ENCODE results near the gene POLR2A. TPM values are rescaled to one million over a fixed set of nuclear protein-coding genes. Genes with fewer than 3 reads are reported as not detected.

Gene POLR2A
- total and polyA plus RNA-seq, 9 donors = 26.7 to 110 (median 84.9) TPM

DNA sequence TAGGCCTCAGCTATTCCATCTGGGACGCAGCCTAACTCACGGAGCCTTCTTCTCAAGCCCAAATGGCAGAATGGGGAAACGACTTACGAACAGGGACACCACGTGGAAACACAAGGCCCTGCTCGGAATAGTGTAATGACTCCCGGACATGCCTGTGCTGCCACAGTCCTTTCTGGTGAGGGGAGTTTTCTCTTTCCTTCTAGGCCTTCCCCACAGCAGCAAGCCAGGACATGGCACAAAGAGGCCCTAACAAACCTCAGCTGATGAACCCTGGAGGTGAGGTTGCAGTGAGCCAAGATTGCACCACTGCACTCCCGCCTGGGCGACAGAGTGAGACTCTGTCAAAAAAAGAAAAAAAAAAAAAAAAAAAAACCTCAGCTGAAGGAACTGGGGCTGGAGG lies 20.1 kb upstream of the POLR2A start:
- intact Hi-C loops (cut with DNase I) = no loop called here
- no peak for DNase-seq
- WGBS, 3 donors = 87 to 94% (median 92%) methylated on average over 9 of the region's 9 CpGs
- Histone ChIP-seq H3K27ac (no peak overlapping the region), H3K27me3 (no peaks in the 10 kb centered on the region), H3K36me3 (no peaks in the 10 kb centered on the region), H3K4me1 (ENCODE audit: insufficient read depth) (peaks cover 2% of the 10 kb centered on the region), H3K9me3 (no peaks in the 10 kb centered on the region), H3K4me3 (no peak overlapping the region)
- TF ChIP-seq EP300 (IDR thresholded peaks at IDR 0.05) = no peak

DNA sequence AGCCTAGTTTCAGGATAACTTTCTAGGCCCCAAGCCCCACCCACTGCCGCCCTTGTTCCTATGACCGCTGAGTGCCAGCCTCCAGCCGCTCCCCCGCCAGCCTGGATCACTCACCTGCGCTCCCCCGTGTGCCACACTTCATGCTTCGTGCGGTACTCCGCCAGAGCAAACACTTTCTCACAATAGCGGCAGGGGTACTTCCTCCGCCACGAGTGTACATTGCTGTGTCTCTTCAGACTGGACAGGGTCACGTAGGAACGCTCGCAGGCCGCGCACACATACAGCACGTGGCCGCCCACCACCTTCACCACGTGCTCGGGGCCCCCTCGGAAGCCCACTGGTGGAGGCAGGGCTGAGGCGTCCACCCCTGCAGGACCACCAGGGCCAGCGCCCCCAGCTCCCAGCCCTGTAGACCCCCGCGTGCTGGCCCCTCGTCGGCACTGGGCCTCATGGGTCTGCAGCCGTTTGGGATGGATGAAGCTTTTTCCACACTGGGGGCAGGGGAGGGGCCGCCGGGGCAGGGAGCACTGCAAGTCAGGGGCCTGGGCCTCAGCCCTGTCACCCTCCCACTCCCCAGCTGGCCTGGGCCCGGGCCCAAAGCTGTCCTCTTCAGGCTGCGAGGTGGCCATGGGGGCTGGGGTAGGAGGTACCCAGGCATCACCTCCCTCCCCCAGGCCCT lies 18.4 kb upstream of the POLR2A start:
- WGBS, 3 donors = 74 to 83% (median 76%) methylated on average over 31 to 33 of the region's 33 CpGs
- H3K27ac ChIP-seq = no peak overlapping the region
- no peak overlapping the region for H3K4me3 ChIP-seq
- TF ChIP-seq EP300 (IDR thresholded peaks at IDR 0.05) (no peak), POLR2A (IDR thresholded peaks at IDR 0.05) (no peak), CTCF (IDR thresholded peaks at IDR 0.05) (no peak)
- no peak for DNase-seq
- no peaks in the 10 kb centered on the region for H3K9me3 ChIP-seq
- H3K27me3 ChIP-seq = no peaks in the 10 kb centered on the region
- no peaks in the 10 kb centered on the region for H3K36me3 ChIP-seq
- H3K4me1 ChIP-seq (ENCODE audit: insufficient read depth) = peaks cover 4% of the 10 kb centered on the region
- intact Hi-C loops (cut with DNase I) = no loop called here

GRCh38 chr17:7466318-7466638 lies 17.9 kb upstream of the POLR2A start:
- no peak overlapping the region for H3K27ac ChIP-seq
- peaks cover 6% of the 10 kb centered on the region for H3K4me1 ChIP-seq (ENCODE audit: insufficient read depth)
- no peak for DNase-seq
- intact Hi-C loops (cut with DNase I) = no loop called here
- no peak for TF ChIP-seq EP300 (IDR thresholded peaks at IDR 0.05)
- TF ChIP-seq POLR2A (IDR thresholded peaks at IDR 0.05) = no peak
- no peak for TF ChIP-seq CTCF (IDR thresholded peaks at IDR 0.05)
- no peak overlapping the region for H3K4me3 ChIP-seq
- 80 to 87% (median 83%) methylated on average over 9 of the region's 9 CpGs for WGBS, 3 donors
- H3K36me3 ChIP-seq = no peaks in the 10 kb centered on the region
- H3K9me3 ChIP-seq = no peaks in the 10 kb centered on the region
- no peaks in the 10 kb centered on the region for H3K27me3 ChIP-seq

- no peak overlapping the region for H3K4me3 ChIP-seq
- H3K27ac ChIP-seq = peak overlapping the region in 1 of 2 donors; percentile 11
- peak; percentile 74 to 86 (median 83) for DNase-seq
- no peaks in the 10 kb centered on the region for H3K27me3 ChIP-seq
- H3K4me1 ChIP-seq (ENCODE audit: insufficient read depth) = peaks cover 6% of the 10 kb centered on the region
- no peak for TF ChIP-seq POLR2A (IDR thresholded peaks at IDR 0.05)
- TF ChIP-seq EP300 (IDR thresholded peaks at IDR 0.05) = no peak
- TF ChIP-seq CTCF (IDR thresholded peaks at IDR 0.05) = no peak
- H3K36me3 ChIP-seq = no peaks in the 10 kb centered on the region
- 73 to 76% (median 75%) methylated on average over 16 of the region's 16 CpGs for whole genome bisulfite sequencing, 3 donors
- no peaks in the 10 kb centered on the region for H3K9me3 ChIP-seq
- intact Hi-C loops (cut with DNase I) = no loop called here
Measured at GRCh38 chr17:7466639-7467341, 17.4 kb upstream of the POLR2A start.

DNA sequence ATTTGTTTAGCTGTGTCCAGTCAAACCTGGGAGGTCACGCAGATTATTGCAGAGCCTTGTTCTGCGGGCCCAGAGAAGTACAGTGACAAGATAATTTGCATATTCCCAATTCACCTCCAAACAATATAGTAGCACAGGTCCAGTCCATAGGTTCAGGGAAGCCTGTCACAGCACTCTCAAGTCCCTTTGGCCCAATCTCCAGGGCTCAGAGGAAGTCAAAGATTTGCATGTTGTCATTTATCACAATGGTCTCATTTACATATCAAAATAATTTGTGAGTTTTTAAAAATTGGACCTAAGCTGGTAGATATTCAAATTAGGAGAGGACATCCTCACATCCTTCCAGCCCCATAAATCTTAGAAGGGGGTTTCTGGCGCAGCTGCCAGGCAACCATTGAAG lies 16.7 kb upstream of the POLR2A start:
- Histone ChIP-seq H3K9me3 (no peaks in the 10 kb centered on the region), H3K27ac (peak overlapping the region in 1 of 2 donors; percentile 11), H3K27me3 (no peaks in the 10 kb centered on the region), H3K4me1 (ENCODE audit: insufficient read depth) (peaks cover 6% of the 10 kb centered on the region), H3K36me3 (no peaks in the 10 kb centered on the region), H3K4me3 (no peak overlapping the region)
- intact Hi-C loops (cut with DNase I) = no loop called here
- DNase-seq = no peak
- TF ChIP-seq CTCF (IDR thresholded peaks at IDR 0.05) (no peak), POLR2A (IDR thresholded peaks at IDR 0.05) (no peak), EP300 (IDR thresholded peaks at IDR 0.05) (no peak)
- WGBS, 3 donors = 86 to 94% (median 93%) methylated on average over 3 of the region's 3 CpGs

Data from ovary (tissue), 9 donors.